HG03571 (cell line): Measurements from ENCODE around the gene AFAP1L2.
"Not testable (repeated sequence)": the region's sequence is repeated elsewhere in the genome, so short reads cannot be mapped to it uniquely, and the experiment has no call there.

ENCODE experiments used
- ATAC-seq: cut with Tn5 transposase; IDR thresholded peaks from one replicate; pipeline ENCODE4 v1.9.1; 2021; ENCODE audit not compliant: unreplicated experiment

The AFAP1L2 gene

GRCh38 chr10:114363745-114364454, 40.4 kb downstream of the AFAP1L2 start:
- ATAC-seq, result no peak

GRCh38 chr10:114362826-114363355, 41.4 kb downstream of the AFAP1L2 start:
- ATAC-seq, result no peak

DNA sequence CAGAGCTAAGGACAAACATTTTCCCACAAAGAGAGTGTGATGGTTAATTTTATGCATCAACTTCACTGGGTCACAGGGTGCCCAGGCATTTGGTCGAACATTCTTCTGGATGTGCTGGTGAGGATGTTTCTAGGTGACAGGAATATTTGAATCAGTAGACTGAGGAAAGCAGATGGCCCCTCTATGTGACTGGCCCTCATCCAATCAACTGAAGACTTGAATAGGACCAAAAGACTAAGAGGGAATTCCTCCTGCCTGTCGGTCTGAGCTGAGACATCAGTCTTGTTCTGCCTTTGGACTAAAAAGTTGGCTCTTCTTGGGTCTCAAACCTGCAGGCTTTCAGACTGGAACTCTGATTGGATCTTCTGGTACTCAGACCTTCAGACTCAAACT, 44.4 kb downstream of the AFAP1L2 start:
- ATAC-seq, result no peak

- no peak for ATAC-seq
These were observed 45.0 kb downstream of the AFAP1L2 start for GRCh38 chr10:114359041-114359952.

- ATAC-seq, result no peak
These were observed 46.7 kb downstream of the AFAP1L2 start for GRCh38 chr10:114357515-114357996.

DNA sequence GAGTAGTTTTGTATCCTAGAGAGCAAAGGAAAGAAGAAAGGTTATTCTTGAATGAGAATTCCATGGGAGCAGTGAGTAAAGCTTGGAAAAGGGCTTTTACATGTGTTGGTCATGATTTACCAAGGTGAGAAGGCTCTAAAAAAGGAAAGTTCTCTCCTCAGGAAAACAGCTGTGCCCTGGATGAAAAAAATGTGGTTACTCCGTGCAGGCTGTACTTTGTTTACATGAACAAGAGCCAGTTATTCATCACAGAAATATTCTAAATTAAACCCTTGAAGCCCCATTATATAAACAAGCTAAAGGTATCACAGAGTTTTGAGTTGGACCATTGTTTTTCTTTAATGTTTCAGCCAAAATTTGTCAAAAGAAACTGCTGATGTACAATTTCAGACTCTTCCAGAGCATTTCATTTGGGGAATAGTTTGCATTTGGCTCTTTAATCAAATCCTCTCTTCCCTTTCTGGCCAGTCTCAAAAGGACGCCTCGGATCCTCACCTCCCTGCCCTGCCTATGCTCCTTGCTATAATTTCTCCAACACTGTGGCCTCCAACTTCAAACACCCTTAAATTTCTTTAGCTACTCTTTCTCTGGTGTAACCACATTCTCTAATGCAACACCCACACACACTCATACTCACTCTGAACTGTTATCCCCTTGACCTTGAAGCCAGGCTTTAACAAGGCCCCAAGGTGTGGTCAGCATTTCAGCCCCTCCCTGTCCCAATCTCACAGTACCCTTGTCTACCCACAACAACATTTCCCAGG, 47.4 kb downstream of the AFAP1L2 start:
- ATAC-seq, result no peak

DNA sequence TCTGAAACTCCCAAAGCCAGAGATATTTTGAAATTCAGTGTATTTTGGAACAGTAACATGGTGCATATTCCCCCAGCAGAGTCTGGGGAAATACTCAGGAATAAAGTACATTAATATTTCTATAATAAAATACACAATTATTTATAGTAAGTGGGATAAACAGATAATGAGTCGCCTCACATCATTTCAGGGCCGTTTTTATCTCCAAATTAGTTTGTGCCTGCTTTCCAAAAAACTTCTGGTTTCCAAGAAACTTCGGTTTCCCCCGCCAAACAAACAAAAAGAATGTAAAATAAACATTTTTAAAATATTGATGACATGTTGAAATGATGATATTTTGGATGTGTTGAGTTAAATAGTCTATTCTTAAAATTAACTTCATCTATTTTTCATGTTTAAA, 48.2 kb downstream of the AFAP1L2 start:
- no peak for ATAC-seq

DNA sequence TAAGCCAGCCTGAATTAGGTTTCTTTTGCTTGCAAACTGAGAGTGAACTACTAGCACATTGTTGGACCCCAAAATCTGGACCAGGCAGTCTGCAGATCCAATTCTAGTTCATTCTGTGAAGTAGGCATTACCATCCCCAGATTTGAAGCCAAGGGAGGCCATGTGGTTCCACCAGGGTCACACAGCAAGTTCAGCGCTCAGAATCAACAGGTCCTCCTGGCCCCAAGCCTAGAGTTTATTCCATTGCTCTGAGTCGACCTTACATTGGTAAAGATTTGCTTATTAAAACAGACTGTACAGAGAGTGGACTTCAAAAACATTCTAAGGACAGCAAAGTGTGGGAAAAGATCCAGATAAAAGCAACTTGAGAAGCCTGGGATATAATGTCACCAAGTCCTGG, 50.9 kb downstream of the AFAP1L2 start:
- ATAC-seq, result no peak

- no peak for ATAC-seq
These were observed 51.5 kb downstream of the AFAP1L2 start for GRCh38 chr10:114352653-114353298.

DNA sequence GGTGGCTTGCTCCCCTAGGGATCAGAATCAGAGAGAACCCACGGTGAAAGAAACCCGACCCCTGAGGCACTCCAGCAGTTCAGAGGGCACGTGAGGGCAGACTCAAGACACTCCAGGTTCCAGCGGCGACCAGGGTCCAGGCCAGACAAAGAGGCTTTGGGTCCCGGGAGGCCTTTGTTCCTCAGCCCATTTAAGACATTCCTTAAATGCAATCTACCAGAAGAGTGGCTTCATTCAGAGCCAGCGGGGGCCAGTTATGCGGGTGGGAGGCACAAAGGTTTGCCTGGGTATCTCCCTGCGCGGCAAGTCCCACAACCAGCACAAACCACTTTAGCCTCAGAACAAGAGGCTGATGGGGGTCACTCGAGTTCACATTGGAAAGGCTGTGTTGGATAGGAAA, 53.6 kb downstream of the AFAP1L2 start:
- ATAC-seq, result no peak

- ATAC-seq, result no peak
These were observed 54.6 kb downstream of the AFAP1L2 start for GRCh38 chr10:114349522-114350215.

- not testable (repeated sequence) for ATAC-seq
These were observed 55.2 kb downstream of the AFAP1L2 start for GRCh38 chr10:114349071-114349470.

DNA sequence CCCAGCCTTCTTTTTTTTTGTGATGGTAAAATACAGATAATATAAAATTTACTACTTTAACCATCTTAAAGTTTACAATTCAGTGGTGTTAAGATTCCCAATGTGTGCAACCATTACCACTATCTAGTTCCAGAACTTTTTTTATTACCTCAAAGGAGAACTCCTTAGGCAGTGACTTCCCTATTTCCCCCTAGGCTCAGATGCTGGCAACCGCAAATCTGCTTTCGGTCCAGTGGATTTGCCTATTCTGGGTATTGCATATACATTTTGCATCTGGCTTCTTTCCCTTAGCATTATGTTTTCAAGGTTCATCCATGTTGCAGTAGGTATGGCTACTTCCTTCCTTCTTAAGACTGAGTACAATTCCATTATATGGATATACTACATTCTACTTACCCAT, 56.5 kb downstream of the AFAP1L2 start:
- no peak for ATAC-seq

GRCh38 chr10:114347241-114347640, 57.1 kb downstream of the AFAP1L2 start:
- ATAC-seq, result no peak

GRCh38 chr10:114346176-114347031, 57.9 kb downstream of the AFAP1L2 start:
- ATAC-seq, result no peak

- no peak for ATAC-seq
These were observed 58.6 kb downstream of the AFAP1L2 start for GRCh38 chr10:114345701-114346100.

DNA sequence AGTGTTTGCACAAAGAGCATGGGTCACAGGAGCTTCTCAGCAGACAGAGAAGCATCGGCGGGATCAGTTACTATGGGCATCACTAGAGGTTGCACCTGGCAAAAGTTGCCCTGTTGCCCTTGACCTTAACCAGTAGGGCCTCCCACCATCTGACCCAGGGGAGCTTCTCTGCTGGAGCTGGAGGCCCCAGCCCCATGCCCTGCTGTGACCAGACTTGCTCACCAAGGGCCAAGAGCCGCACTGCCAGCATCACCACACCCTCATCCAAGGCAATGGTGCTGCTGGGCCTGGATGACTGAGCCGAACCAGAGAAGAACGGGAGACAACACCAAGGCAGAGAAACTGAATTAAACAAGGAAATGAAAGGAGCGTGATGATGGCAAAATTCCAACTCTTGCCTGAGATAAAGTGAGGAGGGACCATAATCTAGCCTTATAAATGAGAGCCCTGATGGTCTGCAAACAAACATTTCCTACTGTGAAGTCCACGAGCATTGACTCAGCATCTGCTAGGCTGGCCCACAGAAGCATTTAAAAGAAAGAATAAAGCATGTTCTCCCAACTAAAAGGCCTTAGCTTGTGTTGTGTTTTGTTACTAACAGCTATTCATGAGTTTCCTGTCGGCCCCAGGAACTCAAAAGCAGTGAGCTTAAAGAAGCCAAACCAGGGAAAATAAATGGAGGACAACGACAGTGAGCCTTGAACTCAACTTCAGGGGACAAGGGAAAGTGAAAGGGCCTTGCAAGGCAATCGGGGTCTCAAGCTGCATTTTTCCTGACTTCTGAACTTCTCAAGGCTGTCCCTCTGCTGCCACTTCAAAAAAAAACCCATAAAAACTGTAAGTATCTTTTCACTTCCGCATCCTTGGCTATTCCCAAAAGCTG, 60.4 kb downstream of the AFAP1L2 start:
- ATAC-seq, result no peak

GRCh38 chr10:114342976-114343375, 61.3 kb downstream of the AFAP1L2 start:
- no peak for ATAC-seq
